GM21381 (cell line): ENCODE data around the gene OR11H6.
"Not testable (repeated sequence)": the region's sequence is repeated elsewhere in the genome, so short reads cannot be mapped to it uniquely, and the experiment has no call there.

ENCODE experiments used
- ATAC-seq: cut with Tn5 transposase; IDR thresholded peaks from one replicate; pipeline ENCODE4 v1.9.1; 2021; ENCODE audit warnings: mild to moderate bottlenecking, moderate library complexity; ENCODE audit not compliant: unreplicated experiment

OR11H6 gene

GRCh38 chr14:20247646-20248246, 24.2 kb downstream of the OR11H6 start:
- no peak for ATAC-seq

- ATAC-seq, result no peak
These were observed 39.2 kb downstream of the OR11H6 start for GRCh38 chr14:20262642-20263128.

- ATAC-seq, result not testable (repeated sequence)
These were observed 40.9 kb downstream of the OR11H6 start for GRCh38 chr14:20264361-20264760.

GRCh38 chr14:20274062-20274461, 50.6 kb downstream of the OR11H6 start:
- ATAC-seq, result no peak
